Putamen (tissue), 1 donor: ENCODE data around the gene REEP1.
"Not testable (repeated sequence)": the region's sequence is repeated elsewhere in the genome, so short reads cannot be mapped to it uniquely, and the experiment has no call there.

Source experiments
- DNase-seq: peaks from one replicate; pipeline ENCODE4 v3.0.0-alpha.2; 2016; ENCODE audit warnings: low spot score

Gene REEP1

GRCh38 chr2:86283411-86284030, 53.9 kb downstream of the REEP1 start:
- no peak for DNase-seq

- DNase-seq, result no peak
These were observed 56.2 kb downstream of the REEP1 start for GRCh38 chr2:86281066-86281700.

- peak; percentile 44 for DNase-seq
These were observed 57.2 kb downstream of the REEP1 start for GRCh38 chr2:86280191-86280667.

- no peak for DNase-seq
These were observed 61.5 kb downstream of the REEP1 start for GRCh38 chr2:86275962-86276361.

- DNase-seq, result no peak
These were observed 62.0 kb downstream of the REEP1 start for GRCh38 chr2:86275384-86275799.

GRCh38 chr2:86274918-86275275, 62.5 kb downstream of the REEP1 start:
- no peak for DNase-seq

GRCh38 chr2:86274265-86274917, 63.0 kb downstream of the REEP1 start:
- no peak for DNase-seq

GRCh38 chr2:86272111-86272510, 65.3 kb downstream of the REEP1 start:
- no peak for DNase-seq

- no peak for DNase-seq
These were observed 66.2 kb downstream of the REEP1 start for GRCh38 chr2:86271248-86271647.

GRCh38 chr2:86263956-86264355, 73.5 kb downstream of the REEP1 start:
- no peak for DNase-seq

GRCh38 chr2:86260978-86261377, 76.4 kb downstream of the REEP1 start:
- no peak for DNase-seq

- no peak for DNase-seq
These were observed 79.3 kb downstream of the REEP1 start for GRCh38 chr2:86258106-86258505.

- no peak for DNase-seq
These were observed 80.4 kb downstream of the REEP1 start for GRCh38 chr2:86256982-86257381.

GRCh38 chr2:86256300-86256699, 81.1 kb downstream of the REEP1 start:
- no peak for DNase-seq

- DNase-seq, result no peak
These were observed 82.6 kb downstream of the REEP1 start for GRCh38 chr2:86254576-86255538.

- no peak for DNase-seq
These were observed 84.0 kb downstream of the REEP1 start for GRCh38 chr2:86253424-86253823.

GRCh38 chr2:86251840-86252266, 85.6 kb downstream of the REEP1 start:
- no peak for DNase-seq

- DNase-seq, result no peak
These were observed 87.6 kb downstream of the REEP1 start for GRCh38 chr2:86249579-86250391.

- no peak for DNase-seq
These were observed 88.2 kb downstream of the REEP1 start for GRCh38 chr2:86249176-86249575.

- not testable (repeated sequence) for DNase-seq
These were observed 92.2 kb downstream of the REEP1 start for GRCh38 chr2:86245222-86245621.

- not testable (repeated sequence) for DNase-seq
These were observed 92.6 kb downstream of the REEP1 start for GRCh38 chr2:86244781-86245180.
